Ammon's horn (tissue), 1 donor: ENCODE measurements around the gene SIKE1.
"Not testable (repeated sequence)": the region's sequence is repeated elsewhere in the genome, so short reads cannot be mapped to it uniquely, and the experiment has no call there.

Experiments
- DNase-seq: peaks from one replicate; pipeline ENCODE4 v3.0.0-alpha.2; 2016; ENCODE audit warnings: low spot score

Gene SIKE1

DNA sequence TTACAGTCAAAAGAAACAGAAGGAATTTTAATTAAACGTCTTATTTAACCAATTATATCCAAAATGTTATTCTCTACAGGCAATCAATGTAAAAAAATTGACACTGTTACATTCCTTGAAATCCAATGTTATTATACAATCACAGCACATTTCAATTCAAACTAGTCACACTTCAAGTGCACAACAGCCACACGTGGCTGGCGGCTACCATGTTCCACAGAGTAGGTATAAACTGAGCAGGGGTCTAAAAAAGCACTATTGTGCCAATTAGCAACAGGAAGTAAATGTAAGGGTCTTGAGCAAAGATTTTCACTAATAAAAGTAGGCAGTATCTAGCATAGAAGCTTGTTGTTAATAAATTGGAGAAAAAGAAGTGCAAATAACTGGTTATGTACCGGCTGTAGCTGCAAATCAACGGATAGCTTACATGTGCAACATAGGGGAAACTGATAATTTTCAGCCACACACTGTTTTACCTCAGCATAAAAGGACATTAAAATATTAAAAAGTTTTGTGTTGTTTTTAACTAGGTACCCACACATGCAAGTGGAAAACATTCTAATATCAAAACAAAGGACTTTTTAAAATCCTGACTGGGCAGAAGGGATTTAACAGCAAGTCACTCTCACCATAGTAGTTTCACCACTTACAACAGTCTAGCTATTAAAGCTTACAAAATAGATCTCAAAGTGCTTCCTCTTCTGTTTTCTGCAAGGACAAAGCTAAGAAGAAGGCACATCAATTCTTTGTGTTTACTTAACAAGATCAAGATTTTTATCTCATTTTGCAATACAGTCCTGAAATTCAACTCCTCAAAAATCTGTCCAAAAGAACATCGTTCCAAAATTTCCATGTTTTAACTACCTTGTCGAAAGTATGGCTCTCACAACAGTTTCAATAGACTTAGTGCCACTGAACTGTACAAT is 25.2 kb downstream of the SIKE1 start:
- no peak for DNase-seq

DNA sequence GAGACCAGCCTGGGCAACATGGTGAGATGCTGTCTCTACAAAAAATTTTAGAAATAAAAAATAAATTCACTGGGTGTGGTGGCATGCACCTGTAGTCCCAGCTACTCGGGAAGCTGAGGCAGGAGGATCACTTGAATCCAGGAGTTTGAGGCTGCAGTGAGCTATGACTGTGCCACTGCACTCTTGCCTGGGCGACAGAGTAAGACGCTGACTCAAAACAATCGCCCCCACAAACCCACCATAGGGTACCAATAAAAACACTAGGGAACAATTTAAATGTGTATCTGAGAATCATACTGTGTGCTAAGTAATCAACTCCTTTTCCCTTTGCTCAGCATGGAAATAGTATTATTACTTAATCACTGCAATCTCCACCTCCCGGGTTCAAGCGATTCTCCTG is 26.8 kb downstream of the SIKE1 start:
- not testable (repeated sequence) for DNase-seq

DNA sequence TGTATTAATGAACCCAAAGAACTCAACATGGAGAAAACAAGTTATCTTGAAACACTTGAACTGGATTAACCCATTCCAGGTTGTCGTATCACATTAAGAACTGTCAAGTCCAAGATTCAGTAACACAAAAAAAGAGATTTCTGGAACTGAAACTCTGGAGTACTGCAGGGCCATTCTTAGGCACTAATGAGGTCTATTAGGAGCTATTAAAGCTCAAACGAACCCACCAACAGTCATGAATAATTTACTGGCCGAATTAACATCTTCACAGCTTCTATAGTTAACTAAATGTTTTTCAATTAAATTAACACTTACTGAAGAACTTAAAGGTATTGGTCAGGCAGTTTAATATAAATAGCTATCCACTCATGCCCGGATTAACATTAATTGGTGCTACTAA is 27.3 kb downstream of the SIKE1 start:
- DNase-seq: no peak

DNA sequence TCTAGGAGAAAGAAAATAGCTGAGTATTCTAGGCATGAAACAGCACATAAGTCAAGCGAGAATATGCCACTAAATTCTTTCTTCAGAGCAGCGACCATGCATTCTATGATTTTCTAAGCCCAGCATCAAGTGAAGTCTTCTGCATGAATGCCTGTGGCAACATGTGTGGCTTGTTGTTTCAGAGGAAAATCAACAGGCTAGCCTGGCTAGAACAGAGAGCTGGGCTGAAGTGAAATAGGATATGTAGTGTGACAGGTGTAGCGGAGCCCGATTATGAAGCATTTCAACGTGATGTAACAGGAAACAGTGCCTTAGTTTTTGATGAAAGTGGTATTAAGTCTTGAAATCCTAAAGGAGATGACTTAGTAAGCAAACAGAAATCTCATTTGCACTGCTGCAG is 29.7 kb downstream of the SIKE1 start:
- no peak for DNase-seq

DNA sequence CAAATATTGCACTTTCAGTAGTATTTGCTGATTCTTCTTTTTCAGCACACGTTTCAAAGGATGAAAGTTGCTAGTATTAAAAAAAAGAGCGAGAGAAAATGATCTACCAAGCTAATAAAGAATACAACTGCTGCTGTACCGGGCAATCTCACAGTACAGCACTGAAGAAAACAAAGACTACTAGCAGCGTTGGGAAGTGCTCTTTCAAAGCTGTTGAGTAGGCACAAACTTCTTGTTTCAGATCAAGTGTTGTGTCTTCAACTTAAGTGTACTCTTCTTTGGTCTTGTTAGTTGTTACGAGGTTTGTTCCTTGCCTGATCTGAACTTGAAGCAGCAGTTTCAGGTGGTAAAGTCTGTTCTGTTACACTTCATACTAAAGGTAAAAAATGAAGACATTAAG is 30.6 kb downstream of the SIKE1 start:
- DNase-seq: no peak

DNA sequence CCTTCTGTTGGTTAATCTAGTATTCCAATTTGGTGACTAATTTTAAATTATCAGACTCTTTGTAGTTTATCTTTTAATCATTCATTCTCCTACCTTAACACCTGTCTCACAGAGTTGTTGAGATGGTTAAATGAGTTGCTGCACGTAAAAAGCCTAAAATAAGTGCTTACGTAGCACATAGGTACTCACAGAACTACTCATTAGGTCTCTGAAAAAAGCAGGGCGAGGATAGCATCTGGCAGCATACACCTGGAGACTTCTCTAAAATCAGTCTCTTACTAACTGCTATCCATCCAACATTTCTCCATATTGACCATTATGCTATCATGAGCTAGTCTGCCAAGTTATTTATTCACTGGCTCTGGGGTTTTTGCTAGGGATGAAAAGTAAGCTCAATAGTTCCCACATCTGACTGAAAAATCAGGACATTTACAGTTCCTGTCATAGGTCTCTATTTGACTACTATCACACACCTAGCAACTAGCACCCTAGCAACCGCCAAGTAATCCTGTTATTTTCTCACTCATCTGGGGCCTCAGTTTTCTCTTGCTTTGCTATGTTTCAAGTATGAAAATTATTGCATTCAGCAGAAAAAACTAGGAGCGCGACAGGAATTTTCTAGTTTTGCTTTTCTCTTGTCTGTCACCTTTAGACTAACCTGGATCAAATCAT is 33.9 kb downstream of the SIKE1 start:
- no peak for DNase-seq

DNA sequence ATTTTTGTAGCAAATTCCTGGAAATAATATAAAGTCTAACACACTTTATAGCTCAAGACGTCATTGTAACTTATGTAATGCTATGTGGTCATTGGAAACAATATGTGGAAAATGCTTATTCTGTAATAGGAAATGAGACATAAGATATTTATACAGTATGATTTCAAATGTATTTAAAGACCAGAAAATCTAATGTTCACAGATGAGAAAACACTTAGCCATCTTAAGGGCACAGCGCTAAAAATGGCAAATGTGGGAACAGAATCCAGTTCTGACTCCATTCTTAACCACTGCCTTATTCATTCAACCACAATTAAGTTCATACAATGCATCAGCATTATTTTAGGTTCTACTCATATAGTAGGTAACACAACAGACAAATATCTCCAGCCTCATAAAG is 35.2 kb downstream of the SIKE1 start:
- no peak for DNase-seq

DNA sequence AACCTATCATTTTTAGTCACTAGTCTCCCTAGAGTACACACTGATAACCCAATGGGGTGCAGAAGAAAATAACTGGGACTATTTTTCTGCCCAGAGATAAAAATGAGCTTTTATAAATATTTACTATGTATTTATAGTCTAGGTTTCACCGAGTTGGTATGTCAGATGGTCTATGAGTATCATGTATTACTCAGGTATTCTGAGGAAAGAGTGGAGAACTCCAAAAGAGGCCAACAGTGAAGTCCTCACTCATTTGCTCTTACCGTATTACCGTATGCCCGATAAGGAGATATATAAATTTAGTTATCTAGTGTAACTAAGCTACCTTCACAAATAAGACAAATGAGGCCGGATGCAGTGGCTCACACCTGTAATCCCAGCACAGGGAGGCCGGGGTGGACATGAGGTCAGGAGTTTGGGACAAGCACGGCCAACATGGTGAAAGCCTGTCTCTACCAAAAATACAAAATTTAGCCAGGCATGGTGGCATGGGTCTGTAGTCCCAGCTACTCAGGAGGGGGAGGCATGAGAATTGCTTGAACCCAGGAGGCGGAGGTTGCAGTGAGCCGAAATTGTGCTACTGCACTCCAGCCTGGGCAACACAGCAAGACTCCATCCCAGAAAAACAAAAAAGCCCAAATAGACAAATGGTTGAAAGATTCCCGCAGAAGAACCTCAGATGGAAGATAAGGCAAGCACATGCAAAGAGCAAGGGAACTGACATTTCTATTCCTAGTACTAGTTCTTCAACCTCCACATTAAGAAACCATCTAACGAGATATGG is 38.3 kb downstream of the SIKE1 start:
- no peak for DNase-seq

DNA sequence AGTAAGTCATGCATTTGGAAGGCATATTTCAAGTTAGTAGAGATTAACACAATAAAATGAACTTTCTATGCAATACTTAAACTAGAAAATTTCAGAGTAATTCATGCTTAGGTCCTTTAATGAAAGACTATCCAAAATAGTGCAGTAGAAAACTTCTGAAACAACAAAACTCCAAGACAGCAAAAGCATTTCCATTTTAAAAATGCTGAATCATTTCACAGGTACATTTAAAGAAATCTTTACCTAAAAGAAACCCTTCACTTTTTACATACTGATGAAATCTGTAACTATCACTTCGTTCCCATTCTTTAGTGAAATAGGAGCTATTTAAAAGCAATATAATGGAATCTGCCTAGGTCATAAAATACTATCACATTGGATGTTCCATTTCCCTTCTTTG is 40.2 kb downstream of the SIKE1 start:
- no peak for DNase-seq

DNA sequence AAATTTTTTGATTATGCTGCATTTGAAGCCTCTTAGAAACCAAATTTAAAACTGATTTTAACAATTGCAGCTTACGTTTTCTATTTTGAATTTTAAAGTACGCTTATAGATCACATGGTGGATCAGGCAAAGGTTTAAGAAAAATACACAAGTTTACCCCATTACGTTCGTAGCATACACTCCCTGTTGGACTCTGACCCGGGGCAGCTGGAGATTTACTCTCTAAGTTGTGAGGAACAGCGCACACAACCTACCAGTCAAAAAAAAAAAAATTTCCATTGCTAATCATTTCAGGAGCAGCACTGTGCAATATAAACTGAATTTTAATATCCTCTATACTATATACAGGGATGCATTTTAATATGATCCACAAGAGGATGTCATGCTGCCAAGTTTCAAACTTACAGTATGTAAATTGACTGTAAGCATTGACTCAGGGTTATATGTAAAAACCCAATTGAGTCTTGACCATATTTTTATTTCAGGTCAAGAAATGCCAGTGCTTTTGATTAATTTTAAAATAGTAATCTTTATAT is 43.1 kb downstream of the SIKE1 start:
- no peak for DNase-seq

DNA sequence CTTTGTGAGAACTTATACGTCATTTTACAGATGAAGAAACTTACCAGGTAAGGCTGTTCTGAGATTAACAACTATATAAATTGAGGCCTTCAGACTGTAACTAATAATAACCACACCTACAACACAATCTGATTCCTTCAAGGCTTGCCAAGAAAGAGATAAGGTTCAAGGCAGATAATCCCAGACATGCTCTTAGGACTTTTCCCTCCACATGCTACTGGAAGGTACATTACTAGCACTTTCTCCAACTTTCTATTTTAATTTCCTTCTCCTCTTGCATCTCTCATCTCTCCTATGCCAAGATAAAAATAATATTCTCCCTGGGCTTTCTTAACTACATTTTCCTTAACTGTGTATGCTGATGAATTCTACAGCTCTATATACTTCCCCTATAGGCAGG is 45.0 kb downstream of the SIKE1 start:
- DNase-seq: no peak

DNA sequence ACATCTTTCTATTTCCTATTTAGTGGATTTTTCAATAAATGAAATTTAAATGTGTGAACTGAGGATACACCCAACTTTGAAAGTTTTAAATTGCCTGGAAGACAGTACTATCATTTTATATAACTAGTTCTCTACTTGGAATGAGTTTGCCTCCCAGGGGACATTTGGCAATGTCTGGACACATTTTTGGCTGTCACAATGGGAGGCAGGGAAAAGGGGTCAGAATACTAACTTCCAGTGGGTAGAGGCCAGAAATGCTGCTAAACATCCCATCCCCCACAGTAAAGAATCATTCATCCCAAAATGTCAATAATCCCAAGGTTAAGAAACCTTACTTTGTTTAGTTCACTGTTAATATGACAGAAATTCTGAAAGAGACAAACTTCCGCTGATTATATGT is 50.7 kb downstream of the SIKE1 start:
- DNase-seq: peak; percentile 6

DNA sequence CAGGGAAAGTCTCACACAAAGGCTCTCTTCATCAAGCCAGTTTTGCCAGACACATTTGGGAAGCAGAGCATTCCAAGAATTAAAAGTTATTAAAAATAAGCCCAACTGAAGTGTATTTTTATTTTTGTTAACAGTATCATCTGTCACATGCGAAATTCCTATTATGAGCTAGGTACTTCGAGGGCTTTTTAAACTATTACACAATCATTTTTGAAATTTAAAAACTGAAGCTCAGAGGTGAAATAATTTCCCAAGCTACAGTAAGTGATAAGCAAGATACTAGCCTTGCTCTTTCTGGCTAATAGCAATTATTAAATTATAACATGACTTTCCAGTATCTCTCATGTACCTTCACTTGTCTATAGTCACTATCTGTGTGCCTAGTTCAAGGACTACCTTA is 51.9 kb downstream of the SIKE1 start:
- DNase-seq: no peak

DNA sequence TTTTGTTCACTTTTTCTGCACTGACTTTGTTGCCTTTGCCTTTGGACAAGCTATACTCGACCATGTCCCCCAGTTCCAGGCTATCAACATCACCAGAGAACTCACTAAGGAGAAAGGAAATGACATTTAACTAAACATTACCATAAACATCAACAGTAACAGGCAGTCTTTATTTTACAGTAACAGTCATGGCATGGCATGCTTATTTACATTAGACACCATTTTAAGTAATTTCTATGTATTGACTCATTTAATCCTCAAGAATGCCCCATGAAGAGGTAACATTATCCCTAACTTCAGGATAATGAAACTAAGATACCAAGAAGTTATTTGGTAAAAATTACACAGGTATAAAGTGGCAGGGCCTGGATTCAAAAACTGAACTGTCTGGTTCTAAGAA is 55.3 kb downstream of the SIKE1 start:
- no peak for DNase-seq

DNA sequence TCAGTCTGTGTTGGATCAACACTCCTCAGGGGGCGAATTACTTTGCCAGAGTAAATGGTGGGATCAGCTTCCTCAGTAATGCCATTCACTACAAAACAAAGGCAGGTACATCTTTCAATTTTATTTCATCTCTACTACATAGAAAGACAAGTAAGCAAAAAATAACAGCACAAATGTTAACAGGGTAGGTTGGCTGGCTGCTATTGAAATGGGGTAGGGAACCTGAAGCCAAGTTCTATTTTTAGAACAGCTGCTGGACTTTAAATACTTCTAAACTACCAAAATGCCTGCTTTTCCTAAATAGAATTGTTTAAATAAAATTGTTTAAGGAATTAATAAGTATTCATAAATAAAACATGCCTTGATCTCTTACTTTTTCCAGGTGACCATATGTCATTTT is 56.6 kb downstream of the SIKE1 start:
- no peak for DNase-seq

DNA sequence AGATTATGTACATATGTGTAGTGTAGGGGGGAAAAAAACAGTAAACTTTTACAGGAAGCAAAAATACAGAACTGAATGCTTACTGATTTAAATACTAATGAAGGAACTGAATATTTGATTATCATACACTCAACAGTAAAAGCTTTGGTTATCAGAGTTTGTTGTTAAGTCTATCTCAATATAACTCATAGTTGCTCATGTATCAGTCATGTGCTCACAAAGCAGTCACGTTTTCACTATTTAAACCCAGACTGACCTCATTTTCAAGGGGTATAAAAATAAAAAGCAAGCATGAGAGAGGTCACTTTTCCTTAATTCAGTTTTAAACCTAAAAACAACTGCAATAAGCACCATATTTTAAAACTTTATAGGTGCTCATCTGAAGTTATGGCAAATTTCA is 57.0 kb downstream of the SIKE1 start:
- DNase-seq: no peak

DNA sequence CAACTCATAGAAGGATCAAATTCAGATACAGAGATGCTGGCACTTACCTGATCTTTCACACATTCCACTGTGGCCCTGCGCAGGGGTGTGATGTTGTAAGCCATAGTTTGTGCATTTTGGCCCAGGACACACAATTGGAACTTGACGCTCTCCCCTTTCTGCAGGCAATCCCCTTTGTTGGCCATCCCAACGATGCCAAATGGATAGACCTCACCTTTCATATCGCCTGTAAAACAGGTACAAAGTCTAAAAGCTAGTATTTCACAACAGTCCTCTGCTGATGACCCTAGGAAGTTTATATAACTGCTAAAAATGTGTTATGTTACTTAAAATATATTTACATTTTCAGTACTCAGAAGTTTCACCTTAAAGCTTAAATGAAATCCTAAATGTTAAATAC is 60.0 kb downstream of the SIKE1 start:
- DNase-seq: no peak
